ENCODE results near the gene FBXL17. TPM values are rescaled to one million over a fixed set of nuclear protein-coding genes. Genes with fewer than 3 reads are reported as not detected.

The FBXL17 gene
- total and polyA plus RNA-seq, 2 of the 13 experiments (the other 11 are each of a cell fraction or from before 2014, with no cell fraction given) = 3.0 to 7.9 TPM

GRCh38 chr5:107874795-107875194 lies 507.1 kb downstream of the FBXL17 start:
- H4K20me1 ChIP-seq (ENCODE audit: insufficient read depth, low read length) = no peaks in the 10 kb centered on the region
- ATAC-seq = no peak

GRCh38 chr5:107873877-107874276 lies 508.0 kb downstream of the FBXL17 start:
- H3K79me2 ChIP-seq (ENCODE audit: insufficient read depth, low read length) = no peaks in the 10 kb centered on the region
- H3K9me3 ChIP-seq (ENCODE audit: low read length) = no peaks in the 10 kb centered on the region
- in situ Hi-C loops (cut with HindIII; ENCODE audit: extremely low pct_ligation_motif_present, low pct_unique_long_range_greater_than_20kb) = no loop called here
- H3K36me3 ChIP-seq (replicated peaks in 1 of 2; ENCODE audit: control insufficient read depth in 1 of 2, insufficient read depth in 2 of 2, low read length in 2 of 2) = no peaks in the 10 kb centered on the region
- no peaks in the 10 kb centered on the region for H3K27me3 ChIP-seq (ENCODE audit: control insufficient read depth in 1 of 2, insufficient read depth in 2 of 2, low read length in 2 of 2)
- CTCF ChIA-PET (ENCODE audit: low intra/inter-chr PET ratio, low total read pairs) = no interaction called here
- 55% methylated on average over 2 of the region's 2 CpGs for WGBS (ENCODE audit: low lambda C conversion rate)
- H3K4me3 ChIP-seq (replicated peaks in 1 of 3; ENCODE audit: insufficient read depth in 1 of 3, low read depth in 2 of 3, low read length in 3 of 3) = no peak overlapping the region
- TF ChIP-seq MEIS2 (CRISPR knock-in tag; IDR thresholded peaks at IDR 0.05) (no peak), ZNF143 (CRISPR knock-in tag; IDR thresholded peaks at IDR 0.05) (no peak), NRL (CRISPR knock-in tag; IDR thresholded peaks at IDR 0.05; ENCODE audit: borderline replicate concordance) (no peak), EED (CRISPR knock-in tag; IDR thresholded peaks at IDR 0.05) (no peak), ATF7 (IDR thresholded peaks at IDR 0.05) (no peak), ATF7 (CRISPR knock-in tag; IDR thresholded peaks at IDR 0.05) (no peak), ZNF274 (CRISPR knock-in tag; IDR thresholded peaks at IDR 0.05) (no peak), PCBP2 (optimal IDR thresholded peaks at IDR 0.05; ENCODE audit: low read depth, low read length, poor library complexity, severe bottlenecking) (no peak)
- no TSS peak for BruUV-seq (replicated peaks)
- H3K4me2 ChIP-seq (ENCODE audit: low read depth, low read length) = no peak overlapping the region
- H4K20me1 ChIP-seq (ENCODE audit: insufficient read depth, low read length) = no peaks in the 10 kb centered on the region
- ATAC-seq (no peak), DNase-seq (ENCODE audit: low spot score) (no peak), FAIRE-seq (no peak)
- no peak overlapping the region for H3K27ac ChIP-seq (ENCODE audit: extremely low read length, insufficient read depth, low read length)
- H2AFZ ChIP-seq (ENCODE audit: low read length) = no peak overlapping the region
- intact Hi-C loops (cut with micrococcal nuclease; ENCODE audit: unreplicated experiment) = no loop called here
- H3K9ac ChIP-seq (ENCODE audit: insufficient read depth, low read depth, low read length) = no peak overlapping the region
- H3K4me1 ChIP-seq (ENCODE audit: insufficient read depth, low read length) = no peaks in the 10 kb centered on the region
- POLR2A ChIA-PET = no interaction called here

More at GRCh38 chr5:107874795-107875194, 507.1 kb downstream of the FBXL17 start:
- H3K4me1 ChIP-seq (ENCODE audit: insufficient read depth, low read length) = no peaks in the 10 kb centered on the region
- intact Hi-C loops (cut with micrococcal nuclease; ENCODE audit: unreplicated experiment) = no loop called here
- POLR2A ChIA-PET = no interaction called here
- CTCF ChIA-PET (ENCODE audit: low intra/inter-chr PET ratio, low total read pairs) = no interaction called here
- H2AFZ ChIP-seq (ENCODE audit: low read length) = no peak overlapping the region
- no peak for DNase-seq (ENCODE audit: low spot score)
- TF ChIP-seq CENPT (CRISPR knock-in tag; IDR thresholded peaks at IDR 0.05; ENCODE audit: low read depth) = no peak
- no peak for TF ChIP-seq ZNF788 (CRISPR knock-in tag; IDR thresholded peaks at IDR 0.05; ENCODE audit: borderline replicate concordance)
- no peak for TF ChIP-seq HNRNPLL (IDR thresholded peaks at IDR 0.05; ENCODE audit: low read depth, low read length, poor library complexity, severe bottlenecking)
- TF ChIP-seq ONECUT2 (CRISPR knock-in tag; IDR thresholded peaks at IDR 0.05) = no peak
- TF ChIP-seq ZNF484 (CRISPR knock-in tag; IDR thresholded peaks at IDR 0.05; ENCODE audit: borderline replicate concordance, low read depth) = no peak
- TF ChIP-seq BCL6 (CRISPR knock-in tag; IDR thresholded peaks at IDR 0.05) = no peak
- no peak for TF ChIP-seq RBAK (CRISPR knock-in tag; IDR thresholded peaks at IDR 0.05)
- FAIRE-seq = no peak
- H3K4me3 ChIP-seq (replicated peaks in 1 of 3; ENCODE audit: insufficient read depth in 1 of 3, low read depth in 2 of 3, low read length in 3 of 3) = no peak overlapping the region
- H3K27me3 ChIP-seq (ENCODE audit: control insufficient read depth in 1 of 2, insufficient read depth in 2 of 2, low read length in 2 of 2) = no peaks in the 10 kb centered on the region
- no peaks in the 10 kb centered on the region for H3K79me2 ChIP-seq (ENCODE audit: insufficient read depth, low read length)
- H3K4me2 ChIP-seq (ENCODE audit: low read depth, low read length) = no peak overlapping the region
- no peaks in the 10 kb centered on the region for H3K9me3 ChIP-seq (ENCODE audit: low read length)
- no peaks in the 10 kb centered on the region for H3K36me3 ChIP-seq (replicated peaks in 1 of 2; ENCODE audit: control insufficient read depth in 1 of 2, insufficient read depth in 2 of 2, low read length in 2 of 2)
- BruUV-seq (replicated peaks) = no TSS peak
- in situ Hi-C loops (cut with HindIII; ENCODE audit: extremely low pct_ligation_motif_present, low pct_unique_long_range_greater_than_20kb) = no loop called here
- H3K27ac ChIP-seq (ENCODE audit: extremely low read length, insufficient read depth, low read length) = no peak overlapping the region
- no peak overlapping the region for H3K9ac ChIP-seq (ENCODE audit: insufficient read depth, low read depth, low read length)
